ENCODE results near the gene ADAMTSL3. TPM values are rescaled to one million over a fixed set of nuclear protein-coding genes. Genes with fewer than 3 reads are reported as not detected.
"Not testable (repeated sequence)": the region's sequence is repeated elsewhere in the genome, so short reads cannot be mapped to it uniquely, and the experiment has no call there.

Gene ADAMTSL3
- total and polyA plus RNA-seq, 4 donors = 3.5 to 19.0 (median 8.0) TPM

- no peak overlapping the region for H3K27ac ChIP-seq (ENCODE audit: low read depth in 1 of 2, low read length in 2 of 2)
- no peaks in the 10 kb centered on the region for H3K4me1 ChIP-seq (ENCODE audit: control insufficient read depth in 4 of 4, insufficient read depth in 4 of 4, low read length in 3 of 4)
- WGBS = 83% methylated on average over 4 of the region's 4 CpGs
- no peak for DNase-seq (ENCODE audit: low spot score)
- TF ChIP-seq SP1 (IDR thresholded peaks at IDR 0.05) (no peak), RAD21 (IDR thresholded peaks at IDR 0.05) (no peak), NR2F2 (IDR thresholded peaks at IDR 0.05) (no peak)
- no peaks in the 10 kb centered on the region for H3K36me3 ChIP-seq (ENCODE audit: control insufficient read depth in 4 of 4, insufficient read depth in 3 of 4, low read depth in 1 of 4, low read length in 3 of 4)
- no peaks in the 10 kb centered on the region for H3K27me3 ChIP-seq (ENCODE audit: control insufficient read depth in 4 of 4, insufficient read depth in 4 of 4, low read length in 3 of 4)
- H3K4me3 ChIP-seq (ENCODE audit: low read depth in 1 of 3, low read length in 3 of 3) = no peak overlapping the region
- H3K9me3 ChIP-seq (ENCODE audit: control insufficient read depth in 4 of 4, low read length in 3 of 4) = no peaks in the 10 kb centered on the region
- no peak overlapping the region for H3K9ac ChIP-seq (ENCODE audit: low read depth in 1 of 2, low read length in 2 of 2)
These were observed 392.2 kb downstream of the ADAMTSL3 start for GRCh38 chr15:84046064-84046637.

GRCh38 chr15:84049480-84049879, 395.6 kb downstream of the ADAMTSL3 start:
- WGBS = 61% methylated on average over 4 of the region's 4 CpGs
- not testable (repeated sequence) for H3K27ac ChIP-seq (ENCODE audit: low read depth in 1 of 2, low read length in 2 of 2)

GRCh38 chr15:84050076-84050475, 396.2 kb downstream of the ADAMTSL3 start:
- no peak for DNase-seq (ENCODE audit: low spot score)
- no peak overlapping the region for H3K27ac ChIP-seq (ENCODE audit: low read depth in 1 of 2, low read length in 2 of 2)
- no peak overlapping the region for H3K4me3 ChIP-seq (ENCODE audit: low read depth in 1 of 3, low read length in 3 of 3)
- no peaks in the 10 kb centered on the region for H3K4me1 ChIP-seq (ENCODE audit: control insufficient read depth in 4 of 4, insufficient read depth in 4 of 4, low read length in 3 of 4)
- H3K9me3 ChIP-seq (ENCODE audit: control insufficient read depth in 4 of 4, low read length in 3 of 4) = no peaks in the 10 kb centered on the region
- no peaks in the 10 kb centered on the region for H3K27me3 ChIP-seq (ENCODE audit: control insufficient read depth in 4 of 4, insufficient read depth in 4 of 4, low read length in 3 of 4)
- no peak overlapping the region for H3K9ac ChIP-seq (ENCODE audit: low read depth in 1 of 2, low read length in 2 of 2)
- H3K36me3 ChIP-seq (ENCODE audit: control insufficient read depth in 4 of 4, insufficient read depth in 3 of 4, low read depth in 1 of 4, low read length in 3 of 4) = no peaks in the 10 kb centered on the region
- TF ChIP-seq EGR1 (IDR thresholded peaks at IDR 0.05; ENCODE audit: low read depth in 2 of 2) = no peak
- no peak for TF ChIP-seq TAF1 (conservative IDR thresholded peaks at IDR 0.05)
- TF ChIP-seq YY1 (IDR thresholded peaks at IDR 0.05) = no peak
- no peak for TF ChIP-seq NR2F2 (IDR thresholded peaks at IDR 0.05)
- no peak for TF ChIP-seq CTCF (IDR thresholded peaks at IDR 0.05; ENCODE audit: low read depth, low read length, missing input control)
- TF ChIP-seq RAD21 (IDR thresholded peaks at IDR 0.05) = no peak
- no peak for TF ChIP-seq ZBTB33 (IDR thresholded peaks at IDR 0.05)
- no peak for TF ChIP-seq FOXA1 (IDR thresholded peaks at IDR 0.05)
- no peak for TF ChIP-seq ATF3 (IDR thresholded peaks at IDR 0.05)
- TF ChIP-seq RXRA (IDR thresholded peaks at IDR 0.05) = no peak
- TF ChIP-seq GABPA (IDR thresholded peaks at IDR 0.05 in 1 of 2, conservative IDR thresholded peaks at IDR 0.05 in 1 of 2) = no peak
- no peak for TF ChIP-seq MAX (IDR thresholded peaks at IDR 0.05)
- TF ChIP-seq SP1 (IDR thresholded peaks at IDR 0.05) = no peak
- TF ChIP-seq HNF4A (conservative IDR thresholded peaks at IDR 0.05) = no peak
- TF ChIP-seq HNF4G (IDR thresholded peaks at IDR 0.05) = no peak
- no peak for TF ChIP-seq FOXA2 (IDR thresholded peaks at IDR 0.05)
- TF ChIP-seq REST (IDR thresholded peaks at IDR 0.05) = no peak
- WGBS = 83% methylated on average over 3 of the region's 3 CpGs

More at GRCh38 chr15:84049480-84049879, 395.6 kb downstream of the ADAMTSL3 start:
- not testable (repeated sequence) for DNase-seq (ENCODE audit: low spot score); H3K27me3 ChIP-seq (ENCODE audit: control insufficient read depth in 4 of 4, insufficient read depth in 4 of 4, low read length in 3 of 4); H3K4me3 ChIP-seq (ENCODE audit: low read depth in 1 of 3, low read length in 3 of 3); H3K4me1 ChIP-seq (ENCODE audit: control insufficient read depth in 4 of 4, insufficient read depth in 4 of 4, low read length in 3 of 4); H3K9me3 ChIP-seq (ENCODE audit: control insufficient read depth in 4 of 4, low read length in 3 of 4); H3K36me3 ChIP-seq (ENCODE audit: control insufficient read depth in 4 of 4, insufficient read depth in 3 of 4, low read depth in 1 of 4, low read length in 3 of 4); H3K9ac ChIP-seq (ENCODE audit: low read depth in 1 of 2, low read length in 2 of 2)

GRCh38 chr15:84051146-84051545, 397.2 kb downstream of the ADAMTSL3 start:
- WGBS = 83% methylated on average over 1 of the region's 1 CpG
- not testable (repeated sequence) for H3K4me3 ChIP-seq (ENCODE audit: low read depth in 1 of 3, low read length in 3 of 3); H3K36me3 ChIP-seq (ENCODE audit: control insufficient read depth in 4 of 4, insufficient read depth in 3 of 4, low read depth in 1 of 4, low read length in 3 of 4); H3K4me1 ChIP-seq (ENCODE audit: control insufficient read depth in 4 of 4, insufficient read depth in 4 of 4, low read length in 3 of 4); H3K27ac ChIP-seq (ENCODE audit: low read depth in 1 of 2, low read length in 2 of 2); H3K9me3 ChIP-seq (ENCODE audit: control insufficient read depth in 4 of 4, low read length in 3 of 4); DNase-seq (ENCODE audit: low spot score); H3K27me3 ChIP-seq (ENCODE audit: control insufficient read depth in 4 of 4, insufficient read depth in 4 of 4, low read length in 3 of 4); H3K9ac ChIP-seq (ENCODE audit: low read depth in 1 of 2, low read length in 2 of 2)
